ENCODE results near the gene KAT8. TPM values are rescaled to one million over a fixed set of nuclear protein-coding genes. Genes with fewer than 3 reads are reported as not detected.
"Not testable (repeated sequence)": the region's sequence is repeated elsewhere in the genome, so short reads cannot be mapped to it uniquely, and the experiment has no call there.

Gene KAT8
- total and polyA plus RNA-seq, 2 of the 13 experiments (the other 11 are each of a cell fraction or from before 2014, with no cell fraction given) = 79.0 to 84.2 TPM

DNA sequence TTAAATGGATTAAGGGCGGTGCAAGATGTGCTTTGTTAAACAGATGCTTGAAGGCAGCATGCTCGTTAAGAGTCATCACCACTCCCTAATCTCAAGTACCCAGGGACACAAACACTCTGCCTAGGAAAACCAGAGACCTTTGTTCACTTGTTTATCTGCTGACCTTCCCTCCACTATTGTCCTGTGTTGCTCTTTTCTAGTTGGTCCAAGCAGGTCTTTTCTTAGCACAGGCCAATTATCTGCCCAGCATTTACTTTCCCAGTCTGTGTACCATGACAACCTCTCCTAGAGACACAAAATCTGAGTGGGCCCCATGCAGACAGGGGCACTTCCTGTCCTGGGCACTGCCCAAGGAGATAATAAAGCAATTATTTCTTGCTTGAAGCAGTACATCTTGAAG is 52.6 kb downstream of the KAT8 start:
- H3K79me2 ChIP-seq (ENCODE audit: insufficient read depth, low read length); in situ Hi-C loops (cut with HindIII; ENCODE audit: extremely low pct_ligation_motif_present, low pct_unique_long_range_greater_than_20kb); BruUV-seq (replicated peaks); H2AFZ ChIP-seq (ENCODE audit: low read length); intact Hi-C loops (cut with micrococcal nuclease; ENCODE audit: unreplicated experiment); H4K20me1 ChIP-seq (ENCODE audit: insufficient read depth, low read length); H3K36me3 ChIP-seq (replicated peaks in 1 of 2; ENCODE audit: control insufficient read depth in 1 of 2, insufficient read depth in 2 of 2, low read length in 2 of 2); H3K4me3 ChIP-seq (replicated peaks in 1 of 3; ENCODE audit: insufficient read depth in 1 of 3, low read depth in 2 of 3, low read length in 3 of 3); H3K9me3 ChIP-seq (ENCODE audit: low read length); H3K9ac ChIP-seq (ENCODE audit: insufficient read depth, low read depth, low read length); H3K27me3 ChIP-seq (ENCODE audit: control insufficient read depth in 1 of 2, insufficient read depth in 2 of 2, low read length in 2 of 2); FAIRE-seq; H3K4me2 ChIP-seq (ENCODE audit: low read depth, low read length); DNase-seq (ENCODE audit: low spot score); CTCF ChIA-PET (ENCODE audit: low intra/inter-chr PET ratio, low total read pairs); H3K27ac ChIP-seq (ENCODE audit: extremely low read length, insufficient read depth, low read length); TF ChIP-seq SOX13 (IDR thresholded peaks at IDR 0.05): not testable (repeated sequence)
- TF ChIP-seq SOX13 (CRISPR knock-in tag; conservative IDR thresholded peaks at IDR 0.05 in 1 of 2, IDR thresholded peaks at IDR 0.05 in 1 of 2) (peak in 1 of 2 experiments; percentile 44; a peak in 1 of 4 replicates), SOX5 (CRISPR knock-in tag; IDR thresholded peaks at IDR 0.05; ENCODE audit: borderline replicate concordance) (peak; percentile 29; the same call in 1 of the 2 replicates)
- POLR2A ChIA-PET = interaction anchor here (1.0 to 2.0 kb wide), 2 partner anchors 10 to 52 kb away, joined by 3 to 11 read pairs; partner anchors contain the start of genes FUS and KAT8
- 0% methylated on average over 1 of the region's 2 CpGs for WGBS (ENCODE audit: low lambda C conversion rate)
- ATAC-seq = peak; percentile 30
- peaks cover 43% of the 10 kb centered on the region for H3K4me1 ChIP-seq (ENCODE audit: insufficient read depth, low read length)

DNA sequence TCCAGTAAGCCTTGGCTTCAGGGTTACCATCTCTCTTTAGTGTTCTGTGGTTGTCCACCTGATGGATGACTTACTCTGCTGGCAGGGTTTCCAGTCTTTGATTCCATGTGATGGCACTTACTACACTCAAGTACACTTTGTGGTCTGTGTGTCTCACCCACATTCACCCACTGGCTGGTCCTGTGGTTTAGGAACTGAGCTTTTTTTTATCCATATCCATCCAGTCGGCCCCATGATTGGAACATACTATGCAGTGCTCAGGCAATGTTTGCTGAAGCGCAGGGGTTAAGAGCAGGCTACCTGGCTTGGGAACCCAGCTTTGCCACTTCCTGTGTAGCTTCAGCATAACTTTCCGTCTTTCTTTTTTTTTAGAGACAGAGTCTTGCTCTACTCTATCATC is 59.7 kb downstream of the KAT8 start:
- Histone ChIP-seq H3K27ac (ENCODE audit: extremely low read length, insufficient read depth, low read length) (no peak overlapping the region), H3K9me3 (ENCODE audit: low read length) (no peaks in the 10 kb centered on the region), H3K36me3 (replicated peaks in 1 of 2; ENCODE audit: control insufficient read depth in 1 of 2, insufficient read depth in 2 of 2, low read length in 2 of 2) (peaks cover 3 to 4% of the 10 kb centered on the region in 2 experiments; a peak in 2 of 5 replicates), H3K27me3 (ENCODE audit: control insufficient read depth in 1 of 2, insufficient read depth in 2 of 2, low read length in 2 of 2) (no peaks in the 10 kb centered on the region; a peak in 1 of 5 replicates), H3K9ac (ENCODE audit: insufficient read depth, low read depth, low read length) (no peak overlapping the region), H3K79me2 (ENCODE audit: insufficient read depth, low read length) (peaks cover 28% of the 10 kb centered on the region), H3K4me2 (ENCODE audit: low read depth, low read length) (no peak overlapping the region), H3K4me1 (ENCODE audit: insufficient read depth, low read length) (peaks cover 33% of the 10 kb centered on the region), H4K20me1 (ENCODE audit: insufficient read depth, low read length) (peaks cover 17% of the 10 kb centered on the region), H2AFZ (ENCODE audit: low read length) (no peak overlapping the region), H3K4me3 (replicated peaks in 1 of 3; ENCODE audit: insufficient read depth in 1 of 3, low read depth in 2 of 3, low read length in 3 of 3) (no peak overlapping the region)
- ChIA-PET POLR2A (interaction anchor here (1.0 kb wide), 2 partner anchors 35 to 76 kb away, joined by 3 to 4 read pairs; no protein-coding TSS in a partner anchor), CTCF (ENCODE audit: low intra/inter-chr PET ratio, low total read pairs) (no interaction called here)
- 44% methylated on average over 3 of the region's 3 CpGs for WGBS (ENCODE audit: low lambda C conversion rate)
- intact Hi-C loops (cut with micrococcal nuclease; ENCODE audit: unreplicated experiment) (no loop called here), in situ Hi-C loops (cut with HindIII; ENCODE audit: extremely low pct_ligation_motif_present, low pct_unique_long_range_greater_than_20kb) (no loop called here)
- no peak for DNase-seq (ENCODE audit: low spot score)
- FAIRE-seq = no peak
- TF ChIP-seq, protein P1, sequence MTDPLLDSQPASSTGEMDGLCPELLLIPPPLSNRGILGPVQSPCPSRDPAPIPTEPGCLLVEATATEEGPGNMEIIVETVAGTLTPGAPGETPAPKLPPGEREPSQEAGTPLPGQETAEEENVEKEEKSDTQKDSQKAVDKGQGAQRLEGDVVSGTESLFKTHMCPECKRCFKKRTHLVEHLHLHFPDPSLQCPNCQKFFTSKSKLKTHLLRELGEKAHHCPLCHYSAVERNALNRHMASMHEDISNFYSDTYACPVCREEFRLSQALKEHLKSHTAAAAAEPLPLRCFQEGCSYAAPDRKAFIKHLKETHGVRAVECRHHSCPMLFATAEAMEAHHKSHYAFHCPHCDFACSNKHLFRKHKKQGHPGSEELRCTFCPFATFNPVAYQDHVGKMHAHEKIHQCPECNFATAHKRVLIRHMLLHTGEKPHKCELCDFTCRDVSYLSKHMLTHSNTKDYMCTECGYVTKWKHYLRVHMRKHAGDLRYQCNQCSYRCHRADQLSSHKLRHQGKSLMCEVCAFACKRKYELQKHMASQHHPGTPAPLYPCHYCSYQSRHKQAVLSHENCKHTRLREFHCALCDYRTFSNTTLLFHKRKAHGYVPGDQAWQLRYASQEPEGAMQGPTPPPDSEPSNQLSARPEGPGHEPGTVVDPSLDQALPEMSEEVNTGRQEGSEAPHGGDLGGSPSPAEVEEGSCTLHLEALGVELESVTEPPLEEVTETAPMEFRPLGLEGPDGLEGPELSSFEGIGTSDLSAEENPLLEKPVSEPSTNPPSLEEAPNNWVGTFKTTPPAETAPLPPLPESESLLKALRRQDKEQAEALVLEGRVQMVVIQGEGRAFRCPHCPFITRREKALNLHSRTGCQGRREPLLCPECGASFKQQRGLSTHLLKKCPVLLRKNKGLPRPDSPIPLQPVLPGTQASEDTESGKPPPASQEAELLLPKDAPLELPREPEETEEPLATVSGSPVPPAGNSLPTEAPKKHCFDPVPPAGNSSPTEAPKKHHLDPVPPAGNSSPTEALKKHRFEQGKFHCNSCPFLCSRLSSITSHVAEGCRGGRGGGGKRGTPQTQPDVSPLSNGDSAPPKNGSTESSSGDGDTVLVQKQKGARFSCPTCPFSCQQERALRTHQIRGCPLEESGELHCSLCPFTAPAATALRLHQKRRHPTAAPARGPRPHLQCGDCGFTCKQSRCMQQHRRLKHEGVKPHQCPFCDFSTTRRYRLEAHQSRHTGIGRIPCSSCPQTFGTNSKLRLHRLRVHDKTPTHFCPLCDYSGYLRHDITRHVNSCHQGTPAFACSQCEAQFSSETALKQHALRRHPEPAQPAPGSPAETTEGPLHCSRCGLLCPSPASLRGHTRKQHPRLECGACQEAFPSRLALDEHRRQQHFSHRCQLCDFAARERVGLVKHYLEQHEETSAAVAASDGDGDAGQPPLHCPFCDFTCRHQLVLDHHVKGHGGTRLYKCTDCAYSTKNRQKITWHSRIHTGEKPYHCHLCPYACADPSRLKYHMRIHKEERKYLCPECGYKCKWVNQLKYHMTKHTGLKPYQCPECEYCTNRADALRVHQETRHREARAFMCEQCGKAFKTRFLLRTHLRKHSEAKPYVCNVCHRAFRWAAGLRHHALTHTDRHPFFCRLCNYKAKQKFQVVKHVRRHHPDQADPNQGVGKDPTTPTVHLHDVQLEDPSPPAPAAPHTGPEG (CRISPR knock-in tag; IDR thresholded peaks at IDR 0.05) = no peak
- TF ChIP-seq ZNF652 (CRISPR knock-in tag; IDR thresholded peaks at IDR 0.05; ENCODE audit: borderline replicate concordance, low read depth) (peak; percentile 45; the same call in 1 of the 2 replicates), THYN1 (CRISPR knock-in tag; IDR thresholded peaks at IDR 0.05; ENCODE audit: borderline replicate concordance, low read depth) (no peak), ZNF790 (CRISPR knock-in tag; IDR thresholded peaks at IDR 0.05; ENCODE audit: borderline replicate concordance) (no peak), ZNF558 (CRISPR knock-in tag; IDR thresholded peaks at IDR 0.05; ENCODE audit: borderline replicate concordance) (no peak), ZNF777 (CRISPR knock-in tag; IDR thresholded peaks at IDR 0.05) (no peak), ZBTB7B (CRISPR knock-in tag; IDR thresholded peaks at IDR 0.05) (no peak)
- no peak for ATAC-seq
- BruUV-seq (replicated peaks) = no TSS peak

All from HepG2 (cell line).